Heart left ventricle (tissue), 16 donors: ENCODE measurements around the gene HOXD8. TPM values are rescaled to one million over a fixed set of nuclear protein-coding genes. Genes with fewer than 3 reads are reported as not detected.

Experiments used
- ATAC-seq, 4 donors: fragments of 200-7000 bp; cut with Tn5 transposase; one replicate each; pipeline ENCODE4 v1.9.1; 2020 to 2022; ENCODE audit warnings: moderate library complexity in 4 of 4, mild to moderate bottlenecking in 3 of 4, moderate number of reproducible peaks in 1 of 4
- DNase-seq, 5 donors: peaks; one replicate each; pipeline ENCODE4 v3.0.0-alpha.2; 2020
- H3K27ac ChIP-seq, 12 donors: fragments of 200-600 bp; sonication (generic) in 4 of 12; one replicate each; pipeline versions ENCODE4 v1.5.0 to v1.8.0; 2016 to 2022; ENCODE audit warnings: mild to moderate bottlenecking in 2 of 12
- H3K27me3 ChIP-seq, 9 donors: fragments of 200-600 bp; sonication (generic) in 2 of 9; one replicate each; pipeline versions ENCODE4 v1.5.1 to v1.8.0; 2016 to 2022; ENCODE audit warnings: mild to moderate bottlenecking in 3 of 9
- H3K36me3 ChIP-seq, 9 donors: fragments of 200-600 bp; sonication (generic) in 2 of 9; one replicate each; pipeline versions ENCODE4 v1.5.0 to v1.8.0; 2018 to 2022; ENCODE audit warnings: mild to moderate bottlenecking in 2 of 9
- H3K4me1 ChIP-seq, 12 donors: fragments of 200-600 bp; sonication (generic) in 4 of 12; one replicate each; pipeline versions ENCODE4 v1.5.0 to v1.8.0; 2016 to 2022; ENCODE audit warnings: mild to moderate bottlenecking in 3 of 12
- H3K4me3 ChIP-seq, 12 donors: fragments of 200-600 bp; sonication (generic) in 4 of 12; one replicate each; pipeline versions ENCODE4 v1.5.0 to v1.8.0; 2017 to 2022; ENCODE audit warnings: mild to moderate bottlenecking in 9 of 12, moderate library complexity in 4 of 12
- H3K9me3 ChIP-seq, 12 donors: fragments of 200-600 bp; sonication (generic) in 4 of 12; one replicate each; pipeline versions ENCODE4 v1.5.0 to v1.8.0; 2016 to 2022; ENCODE audit warnings: mild to moderate bottlenecking in 1 of 12
- CTCF ChIP-seq, 12 donors: fragments of 200-600 bp; sonication (generic) in 4 of 12; IDR thresholded peaks; one replicate each; pipeline versions ENCODE4 v1.5.0 to v1.8.0; 2018 to 2022; ENCODE audit warnings: antibody characterized with exemption in 12 of 12, mild to moderate bottlenecking in 5 of 12
- POLR2A ChIP-seq, 2 donors: fragments of 450-650 bp; IDR thresholded peaks; one replicate each; pipeline ENCODE4 v1.6.1; 2017; ENCODE audit warnings: antibody characterized with exemption in 2 of 2, mild to moderate bottlenecking in 2 of 2, moderate library complexity in 2 of 2
- WGBS, 4 donors: extraction: QIAGEN DNeasy Blood & Tissue Kit in 2 of 4; methylation state at CpG; one replicate each; pipeline versions ENCODE4 v1.1.5 to v1.1.7; 2013 to 2018; 5-methylcytosine and 5-hydroxymethylcytosine counted together
- intact Hi-C, 10 donors: fragments of 100-400 bp; cut with DNase I; formaldehyde crosslinking; loops; one replicate each; pipeline versions ENCODE4 v1.11.1 to v1.14.2; 2022
- polyA plus RNA-seq, 2 donors: library from polyadenylated mRNA; stranded (reverse); fragments of 200-250 nt; gene quantifications; one replicate each; pipeline ENCODE4 v1.2.3, GENCODE V29; 2013
- total RNA-seq, 9 donors: library from RNA; depleted of rRNA in 2 of 9; stranded (reverse); fragments of >200 nt in 2 of 9; fragmentation: NEBNext Ultra II Directional in 3 of 9; extraction: Animal tissue kit (Norgen Biotek cat#: 25700) in 3 of 9; gene quantifications; one replicate each; pipeline versions ENCODE4 v1.1.0 to v1.2.4, GENCODE V29; 2016 to 2023
- donor health status: ischemic (EF 13 %, LVEDD 7.1; RV severe dilation, severe dysfunction).
- donor health status: healthy with polysubstance abuse.
- donor health status: DM: no; HTN: yes; CAD: no.
- donor health status: DM: no; HTN: no; CAD: no.
- donor health status: ischemic (EF 25% LVEDD 6.9; RV normal size, moderate dysfunction).
- donor health status: ischemic (EF 25% LVEDD 5.7; RV mildly dilated, moderate dysfunction).
- donor health status: healthy.
- donor health status: DM: yes; HTN: yes; CAD: no.
- donor health status: ischemic (EF 35%, LVEDD 5.7; RV mildly dilated, moderate dysfunction).
- donor health status: nonischemic (EF 11% LVEDD 7.7; RV severe dilation, severe dysfunction).
- donor health status: DM: yes; HTN: yes; CAD: no.
- donor health status: PGD.
- donor health status: ischemic (EF 29% LVEDD 5.4; RV normal size, mild dysfunction).
- donor health status: nonischemic (EF 23%, LVEDD 6.1; RV moderate dilation, normal function).

Gene HOXD8
- total and polyA plus RNA-seq, 11 donors: 0.21 to 1.8 (median 0.53) TPM

- DNase-seq (no peak), ATAC-seq (peak in 1 of 4 donors; percentile 48)
- no peaks in the 10 kb centered on the region for H3K9me3 ChIP-seq
- TF ChIP-seq CTCF (IDR thresholded peaks at IDR 0.05): no peak
- H3K27me3 ChIP-seq: peaks cover 58 to 100% (median 95%) of the 10 kb centered on the region in 9 donors
- peaks cover 0 to 31% (median 5%) of the 10 kb centered on the region in 12 donors for H3K4me1 ChIP-seq
- H3K4me3 ChIP-seq: peak overlapping the region in 1 of 12 donors; percentile 11
- whole genome bisulfite sequencing, 4 donors: 20 to 39% (median 31%) methylated on average over 37 to 47 of the region's 47 CpGs
- H3K27ac ChIP-seq: peak overlapping the region in 2 of 12 donors; percentile 43 to 76
- intact Hi-C loops: loop anchor here in 2 of 10 donors (5.0 to 10.0 kb wide), 2 partner anchors 33 to 90 kb away; partner anchors contain the start of gene MTX2 (in 1 of the 2)
- H3K36me3 ChIP-seq: no peaks in the 10 kb centered on the region
Observed at GRCh38 chr2:176174824-176175708, 45.6 kb downstream of the HOXD8 start.

- WGBS, 4 donors: 82 to 88% (median 83%) methylated on average over 7 of the region's 7 CpGs
- Histone ChIP-seq H3K27ac (peak overlapping the region in 2 of 12 donors; percentile 43 to 76), H3K4me1 (peaks cover 0 to 31% (median 5%) of the 10 kb centered on the region in 12 donors), H3K9me3 (no peaks in the 10 kb centered on the region), H3K4me3 (no peak overlapping the region), H3K27me3 (peaks cover 54 to 100% (median 92%) of the 10 kb centered on the region in 9 donors), H3K36me3 (no peaks in the 10 kb centered on the region)
- ATAC-seq (no peak), DNase-seq (no peak)
- TF ChIP-seq CTCF (IDR thresholded peaks at IDR 0.05) (no peak), POLR2A (IDR thresholded peaks at IDR 0.05) (no peak)
- intact Hi-C loops: loop anchor here in 2 of 10 donors (5.0 to 10.0 kb wide), 2 partner anchors 34 to 89 kb away; partner anchors contain the start of gene MTX2 (in 1 of the 2)
Observed at GRCh38 chr2:176175709-176176607, 46.5 kb downstream of the HOXD8 start.

GRCh38 chr2:176177580-176178037 lies 48.1 kb downstream of the HOXD8 start:
- Histone ChIP-seq H3K27me3 (peaks cover 41 to 100% (median 76%) of the 10 kb centered on the region in 9 donors), H3K4me1 (peaks cover 0 to 19% (median 0%) of the 10 kb centered on the region in 12 donors), H3K4me3 (peak overlapping the region in 11 of 12 donors; percentile 5 to 54 (median 40)), H3K27ac (peak overlapping the region in 4 of 12 donors; percentile 8 to 83 (median 69)), H3K36me3 (no peaks in the 10 kb centered on the region), H3K9me3 (no peaks in the 10 kb centered on the region)
- DNase-seq (no peak), ATAC-seq (peak in 1 of 4 donors; percentile 24)
- TF ChIP-seq CTCF (IDR thresholded peaks at IDR 0.05) (no peak), POLR2A (IDR thresholded peaks at IDR 0.05) (no peak)
- intact Hi-C loops: loop anchor here in 2 of 10 donors (5.0 to 10.0 kb wide), 2 partner anchors 35 to 87 kb away; partner anchors contain the start of gene MTX2 (in 1 of the 2)
- WGBS, 4 donors: 11 to 16% (median 13%) methylated on average over 12 of the region's 12 CpGs
